Ishikawa (cell line): ENCODE results near the gene MRPL42.

Experiments
- CEBPB ChIP-seq: IDR thresholded peaks from 2 replicates; pipeline ENCODE4 v1.6.1; 2012
- CREB1 ChIP-seq: IDR thresholded peaks from 2 replicates; pipeline ENCODE4 v1.6.1; 2012; ENCODE audit warnings: low read depth
- EGR1 ChIP-seq: IDR thresholded peaks from 2 replicates; pipeline ENCODE4 v1.6.1; 2012
- EP300 ChIP-seq: IDR thresholded peaks from 2 replicates; pipeline ENCODE4 v1.6.1; 2012; ENCODE audit warnings: borderline replicate concordance
- FOXM1 ChIP-seq: IDR thresholded peaks from 2 replicates; pipeline ENCODE4 v1.6.1; 2012; ENCODE audit warnings: low read depth, borderline replicate concordance
- NFIC ChIP-seq: IDR thresholded peaks from 2 replicates; pipeline ENCODE4 v1.6.1; 2012
- RAD21 ChIP-seq: IDR thresholded peaks from 2 replicates; pipeline ENCODE4 v1.6.1; 2012; ENCODE audit warnings: low read depth
- TAF1 ChIP-seq: IDR thresholded peaks from 2 replicates; pipeline ENCODE4 v1.6.1; 2012; ENCODE audit warnings: low read depth, mild to moderate bottlenecking
- TCF12 ChIP-seq: IDR thresholded peaks from 2 replicates; pipeline ENCODE4 v1.6.1; 2012; ENCODE audit warnings: low read depth
- TEAD4 ChIP-seq: IDR thresholded peaks from 2 replicates; pipeline ENCODE4 v1.6.1; 2012
- YY1 ChIP-seq: IDR thresholded peaks from 2 replicates; pipeline ENCODE4 v1.6.1; 2012; ENCODE audit warnings: low read depth
- ZBTB7A ChIP-seq: IDR thresholded peaks from 2 replicates; pipeline ENCODE4 v1.6.1; 2012; ENCODE audit warnings: low read depth
- TF ChIP-seq, protein P1 (sequence below): IDR thresholded peaks from 2 replicates; pipeline ENCODE4 v1.6.1; 2012; ENCODE audit warnings: low read depth, mild to moderate bottlenecking
- TF ChIP-seq, protein P2 (sequence below): IDR thresholded peaks from 2 replicates; pipeline ENCODE4 v1.6.1; 2012
- TF ChIP-seq, protein P3 (sequence below): IDR thresholded peaks from 2 replicates; pipeline ENCODE4 v1.6.1; 2012

MRPL42 gene

DNA sequence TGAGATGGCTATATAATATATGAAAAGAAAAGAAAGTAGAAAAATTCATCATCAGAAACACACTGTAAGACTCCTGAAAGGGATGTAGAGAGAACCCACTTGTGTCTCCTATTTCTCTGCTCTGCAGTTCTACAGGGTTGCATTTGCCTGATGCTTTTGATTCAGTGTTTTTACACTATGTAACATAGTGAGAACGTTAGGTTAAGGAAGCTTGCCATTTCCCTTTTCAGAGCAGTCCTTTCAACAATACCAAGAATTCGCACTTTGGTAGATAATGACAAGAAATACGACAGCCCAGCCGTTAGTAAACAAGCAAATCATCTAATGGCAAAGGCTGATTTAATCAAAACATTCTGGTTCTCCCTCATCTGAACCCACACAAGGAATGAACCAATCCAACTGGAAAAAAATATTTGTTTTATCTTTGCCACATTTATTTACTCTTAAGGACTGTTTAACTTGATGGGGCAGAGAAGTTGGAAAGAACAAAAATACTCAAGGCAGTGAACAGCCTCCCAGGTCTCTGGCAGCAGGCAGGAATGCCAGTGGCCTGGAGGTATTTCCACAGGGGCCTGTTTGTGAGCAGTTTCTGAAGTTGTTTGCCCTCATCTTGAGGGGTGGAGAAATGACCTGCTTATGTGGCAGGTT lies 74.4 kb downstream of the MRPL42 start:
- TF ChIP-seq EGR1 (no peak), TCF12 (no peak), TEAD4 (no peak)

DNA sequence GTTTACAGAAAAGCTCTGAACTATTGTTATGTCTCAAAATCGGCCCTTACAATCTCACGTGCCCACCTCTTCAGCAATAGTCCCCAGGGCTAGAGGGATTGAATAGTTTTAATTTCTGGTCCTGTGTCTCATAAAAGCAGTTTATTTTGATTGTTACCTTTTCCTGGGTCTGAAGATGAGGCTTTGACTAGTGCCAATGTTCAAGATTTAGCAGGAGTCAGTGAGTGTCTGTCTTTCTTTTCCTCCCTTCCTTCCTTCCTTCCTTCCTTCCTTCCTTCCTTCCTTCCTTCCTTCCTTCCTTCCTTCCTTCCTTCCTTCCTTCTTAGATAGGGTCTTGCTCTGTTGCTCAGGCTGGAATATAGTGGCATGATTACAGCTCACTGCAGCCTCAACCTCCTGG lies 80.5 kb downstream of the MRPL42 start:
- TF ChIP-seq FOXM1 (no peak), RAD21 (no peak), NFIC (no peak), TAF1 (no peak), ZBTB7A (no peak), EGR1 (no peak), CREB1 (no peak), TEAD4 (no peak), EP300 (no peak), YY1 (no peak), CEBPB (no peak)
- TF ChIP-seq, protein P1, sequence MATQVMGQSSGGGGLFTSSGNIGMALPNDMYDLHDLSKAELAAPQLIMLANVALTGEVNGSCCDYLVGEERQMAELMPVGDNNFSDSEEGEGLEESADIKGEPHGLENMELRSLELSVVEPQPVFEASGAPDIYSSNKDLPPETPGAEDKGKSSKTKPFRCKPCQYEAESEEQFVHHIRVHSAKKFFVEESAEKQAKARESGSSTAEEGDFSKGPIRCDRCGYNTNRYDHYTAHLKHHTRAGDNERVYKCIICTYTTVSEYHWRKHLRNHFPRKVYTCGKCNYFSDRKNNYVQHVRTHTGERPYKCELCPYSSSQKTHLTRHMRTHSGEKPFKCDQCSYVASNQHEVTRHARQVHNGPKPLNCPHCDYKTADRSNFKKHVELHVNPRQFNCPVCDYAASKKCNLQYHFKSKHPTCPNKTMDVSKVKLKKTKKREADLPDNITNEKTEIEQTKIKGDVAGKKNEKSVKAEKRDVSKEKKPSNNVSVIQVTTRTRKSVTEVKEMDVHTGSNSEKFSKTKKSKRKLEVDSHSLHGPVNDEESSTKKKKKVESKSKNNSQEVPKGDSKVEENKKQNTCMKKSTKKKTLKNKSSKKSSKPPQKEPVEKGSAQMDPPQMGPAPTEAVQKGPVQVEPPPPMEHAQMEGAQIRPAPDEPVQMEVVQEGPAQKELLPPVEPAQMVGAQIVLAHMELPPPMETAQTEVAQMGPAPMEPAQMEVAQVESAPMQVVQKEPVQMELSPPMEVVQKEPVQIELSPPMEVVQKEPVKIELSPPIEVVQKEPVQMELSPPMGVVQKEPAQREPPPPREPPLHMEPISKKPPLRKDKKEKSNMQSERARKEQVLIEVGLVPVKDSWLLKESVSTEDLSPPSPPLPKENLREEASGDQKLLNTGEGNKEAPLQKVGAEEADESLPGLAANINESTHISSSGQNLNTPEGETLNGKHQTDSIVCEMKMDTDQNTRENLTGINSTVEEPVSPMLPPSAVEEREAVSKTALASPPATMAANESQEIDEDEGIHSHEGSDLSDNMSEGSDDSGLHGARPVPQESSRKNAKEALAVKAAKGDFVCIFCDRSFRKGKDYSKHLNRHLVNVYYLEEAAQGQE, result no peak
- TF ChIP-seq, protein P2, sequence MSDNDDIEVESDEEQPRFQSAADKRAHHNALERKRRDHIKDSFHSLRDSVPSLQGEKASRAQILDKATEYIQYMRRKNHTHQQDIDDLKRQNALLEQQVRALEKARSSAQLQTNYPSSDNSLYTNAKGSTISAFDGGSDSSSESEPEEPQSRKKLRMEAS, result no peak
- TF ChIP-seq, protein P3, sequence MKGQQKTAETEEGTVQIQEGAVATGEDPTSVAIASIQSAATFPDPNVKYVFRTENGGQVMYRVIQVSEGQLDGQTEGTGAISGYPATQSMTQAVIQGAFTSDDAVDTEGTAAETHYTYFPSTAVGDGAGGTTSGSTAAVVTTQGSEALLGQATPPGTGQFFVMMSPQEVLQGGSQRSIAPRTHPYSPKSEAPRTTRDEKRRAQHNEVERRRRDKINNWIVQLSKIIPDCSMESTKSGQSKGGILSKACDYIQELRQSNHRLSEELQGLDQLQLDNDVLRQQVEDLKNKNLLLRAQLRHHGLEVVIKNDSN, result no peak

DNA sequence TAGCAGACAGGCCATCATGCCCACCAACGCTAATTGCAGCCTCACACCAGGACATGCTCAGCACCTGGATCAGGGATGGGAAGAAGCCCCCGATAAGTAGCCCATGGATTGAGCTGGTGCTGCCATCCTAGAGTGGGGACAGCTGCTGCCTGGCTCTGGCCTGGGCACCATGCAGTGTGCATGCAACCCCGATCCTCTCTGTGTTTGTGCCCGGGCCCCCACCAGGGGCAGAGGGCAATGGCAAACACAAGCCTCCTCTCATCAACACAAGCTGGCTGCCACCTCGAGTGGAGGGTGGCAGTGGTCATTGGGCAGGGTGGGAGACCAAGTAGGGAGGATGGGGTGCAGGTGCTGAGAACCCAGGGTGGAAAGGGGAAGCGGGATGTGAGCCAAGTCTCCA lies 81.9 kb downstream of the MRPL42 start:
- TF ChIP-seq YY1 (no peak), RAD21 (no peak), TCF12 (no peak), EP300 (no peak), CEBPB (no peak), EGR1 (no peak), FOXM1 (no peak), NFIC (no peak), CREB1 (no peak), TEAD4 (no peak), ZBTB7A (no peak), TAF1 (no peak)
- TF ChIP-seq, protein P2, result no peak
- TF ChIP-seq, protein P3, result no peak
- TF ChIP-seq, protein P1, result no peak

DNA sequence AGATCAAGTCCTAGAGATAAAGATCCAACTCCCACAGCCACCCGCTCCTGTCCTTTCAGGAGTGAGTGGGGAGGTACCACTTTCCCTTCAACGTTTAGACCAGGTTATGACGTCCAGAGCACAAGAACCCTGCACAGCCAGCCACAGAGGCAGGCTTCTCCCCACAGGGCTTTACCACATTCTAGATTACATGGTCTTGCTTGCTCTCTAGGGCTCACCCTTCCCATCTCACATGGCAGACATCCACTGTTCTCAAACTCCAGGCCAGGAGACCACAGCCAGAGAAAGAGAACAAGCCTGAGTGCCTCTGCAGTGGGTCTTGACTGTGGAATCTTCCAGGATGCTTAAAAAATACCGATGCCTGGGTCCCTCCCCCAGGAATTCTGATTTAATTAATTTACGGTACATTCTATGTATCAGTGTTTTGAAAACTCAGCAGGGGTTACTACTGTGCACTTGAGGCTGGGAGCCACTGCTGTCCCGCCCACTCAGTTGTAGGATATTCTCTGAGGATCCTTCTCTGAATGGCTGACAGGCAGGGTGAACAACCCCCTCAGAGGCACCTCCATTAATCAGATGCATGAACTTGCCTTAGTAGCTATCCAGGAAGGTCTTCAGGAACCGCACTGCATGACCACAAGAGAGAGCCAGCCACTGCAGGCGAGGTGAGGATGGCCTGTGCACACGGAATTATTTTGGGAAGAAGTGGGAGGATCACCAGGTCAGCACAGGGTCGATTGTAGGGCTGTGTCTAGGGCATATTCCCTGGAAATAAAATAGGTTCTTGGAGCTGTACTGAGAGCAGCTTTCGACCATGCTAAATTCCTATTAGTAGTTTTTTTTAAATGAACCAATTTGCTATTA lies 83.7 kb downstream of the MRPL42 start:
- TF ChIP-seq FOXM1, result no peak
- no peak for TF ChIP-seq CEBPB
- TF ChIP-seq EP300, result no peak
- TF ChIP-seq ZBTB7A, result no peak
- TF ChIP-seq, protein P2, result no peak
- no peak for TF ChIP-seq TAF1
- TF ChIP-seq, protein P1, result no peak
- no peak for TF ChIP-seq CREB1
- TF ChIP-seq TCF12, result no peak
- TF ChIP-seq TEAD4, result no peak
- TF ChIP-seq RAD21, result no peak
- TF ChIP-seq EGR1, result no peak
- TF ChIP-seq YY1, result no peak
- no peak for TF ChIP-seq NFIC
- TF ChIP-seq, protein P3, result no peak
